8988T (cell line): Measurements from ENCODE around the gene ITPRIPL2.

Experiments
- DNase-seq: peaks from one replicate; pipeline ENCODE4 v3.0.0; 2011

The ITPRIPL2 gene

DNA sequence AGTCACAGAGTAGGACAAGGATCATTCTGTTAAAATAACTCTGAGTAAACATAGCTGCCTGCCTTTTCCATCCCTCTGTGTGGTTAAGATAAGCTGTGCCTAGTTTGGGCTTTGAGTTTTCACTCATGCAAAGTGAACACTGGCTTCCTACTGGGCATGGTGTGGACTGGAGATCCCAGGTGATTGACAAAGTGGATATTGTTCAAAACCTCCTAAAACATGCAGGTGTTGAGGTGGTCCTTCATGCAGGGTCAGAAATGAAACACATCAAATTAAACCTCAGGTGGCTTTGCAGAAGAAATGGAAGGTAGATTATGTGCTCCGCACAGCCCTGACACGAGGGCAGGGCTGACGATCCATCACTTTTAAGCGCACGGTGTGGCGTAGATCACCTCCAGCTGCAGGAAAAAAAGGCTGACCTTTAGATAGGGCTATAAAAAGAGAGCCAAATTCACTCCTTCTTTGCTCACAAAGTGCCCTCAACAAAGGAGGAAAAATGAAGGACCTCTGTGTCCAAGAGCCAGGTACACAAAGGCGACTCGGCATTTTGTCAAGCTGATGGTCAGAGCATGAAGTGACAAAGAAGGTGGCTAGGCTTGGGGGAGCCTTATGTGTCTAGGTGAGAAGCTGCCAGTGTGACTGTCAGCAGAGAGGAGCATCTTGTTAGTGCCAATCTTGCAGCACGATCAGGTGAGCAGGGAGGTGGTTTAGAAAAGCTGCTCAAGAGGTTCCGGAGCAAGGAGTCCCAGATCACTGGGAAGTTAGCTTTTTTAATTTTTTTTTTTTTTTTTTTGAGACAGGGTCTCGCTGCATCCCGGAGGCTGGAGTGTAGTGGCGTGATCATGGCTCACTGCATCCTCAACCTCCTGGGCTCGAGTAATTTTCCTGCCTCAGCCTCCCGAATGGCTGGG, 19.9 kb upstream of the ITPRIPL2 start:
- DNase-seq: no peak

DNA sequence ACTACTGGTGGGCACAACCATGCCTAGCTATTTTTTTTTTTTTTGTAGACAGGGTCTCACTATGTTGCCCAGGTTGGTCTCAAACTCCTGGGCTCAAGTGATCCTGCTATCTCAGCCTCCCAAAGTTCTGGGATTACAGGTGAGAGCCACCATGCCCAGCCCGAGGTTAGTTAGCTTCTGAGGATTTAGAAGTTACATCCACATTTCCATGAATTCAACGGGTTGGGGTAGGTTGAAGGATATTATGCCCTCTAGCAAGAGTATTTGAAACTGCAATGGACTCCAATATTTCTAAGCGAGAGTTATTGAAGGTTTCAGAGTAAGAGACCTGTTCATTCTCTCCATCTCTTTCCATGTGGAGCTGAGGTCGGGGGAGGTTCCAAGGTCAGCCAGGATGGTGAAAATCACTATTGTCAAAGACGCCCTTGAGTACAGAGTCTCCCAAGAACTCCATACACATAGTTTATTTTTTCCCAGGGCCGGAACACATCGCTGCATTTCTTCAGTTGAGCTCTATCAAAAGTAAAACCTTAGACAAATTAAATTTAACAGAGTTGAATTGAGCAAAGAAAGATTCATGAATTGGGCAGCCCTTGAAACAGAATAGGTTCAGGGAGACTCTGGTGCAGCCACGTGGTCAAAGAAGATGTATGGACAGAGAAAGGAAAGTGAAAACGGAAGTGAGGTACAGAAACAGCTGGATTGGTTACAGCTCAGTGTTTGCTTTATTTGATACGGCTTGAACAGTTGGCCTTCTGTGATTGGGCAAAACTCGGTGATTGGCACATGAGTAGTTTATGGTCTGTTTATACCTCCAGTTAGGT, 19.0 kb upstream of the ITPRIPL2 start:
- DNase-seq: no peak

DNA sequence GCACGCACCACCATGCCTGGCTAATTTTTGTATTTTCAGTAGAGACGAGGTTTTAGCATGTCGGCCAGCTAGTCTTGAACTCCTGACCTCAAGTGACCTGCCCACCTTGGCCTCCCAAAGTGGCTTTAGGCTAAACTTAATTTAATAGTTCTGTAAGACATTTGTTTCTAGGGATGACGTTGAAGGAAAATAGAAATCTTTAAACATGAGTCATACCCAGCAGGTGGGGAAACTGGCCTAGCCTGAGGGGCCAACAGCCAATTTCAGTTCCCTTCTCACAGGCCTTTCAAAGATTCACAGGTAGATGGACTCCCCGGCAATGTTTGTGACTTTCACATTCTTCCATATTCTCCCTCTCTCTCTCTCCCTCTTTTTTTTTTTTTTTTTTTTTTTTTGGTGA, 18.1 kb upstream of the ITPRIPL2 start:
- DNase-seq: no peak

DNA sequence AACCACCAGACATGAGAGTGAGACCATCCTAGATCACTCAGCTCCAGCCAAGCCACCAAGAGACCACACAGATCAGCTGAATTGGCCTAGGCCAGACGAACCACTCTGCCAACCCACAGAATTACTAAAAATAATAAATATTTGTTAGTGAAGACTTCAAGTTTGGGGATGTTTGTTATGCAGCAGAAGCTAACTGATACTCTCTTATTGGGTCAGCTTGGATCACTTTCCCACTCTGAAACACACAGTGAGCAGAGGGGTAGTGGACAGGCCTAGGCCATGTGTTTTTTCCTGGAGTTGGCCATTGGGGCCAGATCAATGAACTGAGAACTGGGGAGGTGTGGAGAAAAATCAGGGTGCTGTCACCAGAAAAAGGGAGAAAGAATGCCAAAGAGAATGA, 15.6 kb upstream of the ITPRIPL2 start:
- no peak for DNase-seq

DNA sequence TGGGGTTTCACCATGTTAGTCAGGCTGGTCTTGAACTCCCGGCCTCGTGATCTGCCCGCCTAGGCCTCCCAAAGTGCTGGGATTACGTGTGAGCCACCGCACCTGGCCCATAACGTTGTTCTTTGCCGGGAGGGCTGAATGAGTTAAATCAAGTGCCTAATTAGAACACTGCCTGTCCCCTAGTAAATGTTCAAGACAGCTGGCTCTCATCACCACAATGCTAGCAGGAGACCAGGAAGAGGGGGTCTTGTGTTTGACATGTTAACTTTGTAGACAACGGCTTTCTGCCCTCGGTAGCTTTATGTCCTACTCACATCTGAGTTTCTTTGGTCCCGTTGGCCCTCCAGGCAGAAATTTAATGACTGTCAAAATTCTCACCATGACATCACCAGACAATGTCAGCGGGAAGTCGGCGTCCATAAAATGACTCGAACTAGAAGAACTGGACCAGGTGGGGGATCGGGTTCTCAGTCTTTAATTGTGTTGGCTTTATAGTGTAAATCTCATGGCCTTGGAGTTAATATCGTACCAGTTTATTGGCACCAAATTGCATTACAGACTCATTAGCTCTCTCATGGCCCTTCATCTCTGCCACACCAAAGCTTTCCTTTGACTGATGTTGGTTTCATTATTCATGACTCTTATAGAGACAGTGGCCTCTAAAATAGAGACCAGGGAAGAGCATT, 11.4 kb upstream of the ITPRIPL2 start:
- DNase-seq: no peak

DNA sequence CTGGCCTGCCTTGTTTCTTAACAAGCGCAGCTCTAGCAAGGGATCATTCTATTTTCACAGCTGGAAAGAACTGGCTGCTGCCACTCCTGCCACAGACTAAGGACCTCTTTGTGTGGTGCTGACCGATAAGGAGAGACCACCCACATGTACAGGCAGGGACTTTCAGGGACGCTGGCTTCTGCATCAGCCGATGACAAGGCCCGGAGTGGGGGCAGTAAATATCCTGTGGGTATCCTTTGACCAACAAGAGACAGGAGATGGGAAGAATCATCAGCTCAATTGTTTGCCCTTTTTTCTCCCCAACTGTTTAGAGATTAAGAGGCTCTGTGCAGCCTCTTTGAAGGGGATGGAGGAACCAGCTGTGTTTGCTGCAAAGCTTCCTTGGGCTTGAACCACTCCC, 9.2 kb upstream of the ITPRIPL2 start:
- no peak for DNase-seq

DNA sequence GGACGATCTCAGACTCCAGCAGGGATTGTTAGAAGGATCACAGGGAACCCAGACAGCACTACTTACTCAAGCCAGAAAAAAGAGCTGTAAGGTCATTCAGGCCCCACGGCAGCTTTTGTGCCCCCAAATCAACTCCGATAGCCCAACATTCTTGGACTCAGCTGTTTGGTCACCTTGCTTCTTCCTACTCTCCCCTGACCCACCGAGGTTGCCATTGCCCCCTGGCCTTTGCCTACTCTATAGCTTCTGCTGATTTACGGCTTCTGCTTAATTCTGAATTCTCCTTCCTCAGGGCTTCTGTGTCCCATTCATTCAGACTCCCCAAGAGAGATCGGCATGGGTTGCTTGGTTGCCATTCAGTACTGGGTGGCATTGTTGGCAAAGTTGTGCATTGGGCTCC, 8.6 kb upstream of the ITPRIPL2 start:
- DNase-seq: no peak

DNA sequence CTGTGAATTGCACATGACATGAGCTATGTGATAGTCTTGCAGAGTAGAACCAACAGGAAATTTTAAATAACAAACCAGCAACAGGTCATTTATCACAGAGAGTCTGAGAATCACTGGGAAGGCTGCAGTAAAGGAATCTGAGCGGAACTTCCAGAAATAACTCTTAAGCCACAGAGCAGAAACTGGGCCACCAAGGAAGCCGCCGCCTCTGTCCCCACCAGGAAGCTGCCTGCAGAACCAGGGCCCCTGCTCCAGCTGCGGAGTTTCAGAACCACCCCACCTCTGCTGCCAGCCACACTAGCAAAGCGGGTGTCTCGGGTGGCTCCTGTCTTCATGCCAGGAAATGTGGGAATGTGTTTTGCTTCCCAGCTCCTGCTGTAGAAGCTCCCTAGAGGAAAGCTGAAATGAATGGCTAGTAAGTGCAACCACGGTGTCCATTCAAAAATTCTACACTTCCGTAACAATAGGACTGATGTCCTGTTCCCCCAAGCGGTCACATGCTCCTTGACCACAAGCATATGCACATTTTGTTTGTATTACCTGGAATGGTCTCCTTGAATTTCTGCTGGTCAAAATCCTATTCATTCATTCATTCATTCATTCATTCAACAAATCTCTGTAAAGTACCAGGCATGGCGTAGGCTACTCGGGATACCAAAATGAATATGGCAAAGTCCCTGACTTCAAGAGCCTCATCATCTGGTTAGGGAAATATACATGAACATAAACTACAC, 7.7 kb upstream of the ITPRIPL2 start:
- no peak for DNase-seq

DNA sequence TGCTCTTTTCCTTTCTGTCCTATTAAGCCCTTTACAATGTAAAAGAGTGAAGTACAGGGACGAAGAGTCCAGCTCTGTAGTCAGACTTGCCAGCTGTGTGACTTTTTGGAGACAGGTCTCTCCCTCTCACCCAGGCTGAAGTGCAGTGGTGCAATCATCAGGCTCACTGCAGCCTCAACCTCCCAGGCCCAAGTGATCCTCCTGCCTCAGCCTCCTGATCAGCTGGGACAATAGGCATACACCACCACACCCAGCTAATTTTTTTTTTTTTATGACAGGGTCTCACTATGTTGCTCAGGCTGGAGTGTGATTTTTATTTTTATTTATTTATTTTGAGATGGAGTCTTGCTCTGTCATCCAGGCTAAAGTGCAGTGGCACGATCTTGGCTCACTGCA, 7.1 kb upstream of the ITPRIPL2 start:
- DNase-seq: no peak

DNA sequence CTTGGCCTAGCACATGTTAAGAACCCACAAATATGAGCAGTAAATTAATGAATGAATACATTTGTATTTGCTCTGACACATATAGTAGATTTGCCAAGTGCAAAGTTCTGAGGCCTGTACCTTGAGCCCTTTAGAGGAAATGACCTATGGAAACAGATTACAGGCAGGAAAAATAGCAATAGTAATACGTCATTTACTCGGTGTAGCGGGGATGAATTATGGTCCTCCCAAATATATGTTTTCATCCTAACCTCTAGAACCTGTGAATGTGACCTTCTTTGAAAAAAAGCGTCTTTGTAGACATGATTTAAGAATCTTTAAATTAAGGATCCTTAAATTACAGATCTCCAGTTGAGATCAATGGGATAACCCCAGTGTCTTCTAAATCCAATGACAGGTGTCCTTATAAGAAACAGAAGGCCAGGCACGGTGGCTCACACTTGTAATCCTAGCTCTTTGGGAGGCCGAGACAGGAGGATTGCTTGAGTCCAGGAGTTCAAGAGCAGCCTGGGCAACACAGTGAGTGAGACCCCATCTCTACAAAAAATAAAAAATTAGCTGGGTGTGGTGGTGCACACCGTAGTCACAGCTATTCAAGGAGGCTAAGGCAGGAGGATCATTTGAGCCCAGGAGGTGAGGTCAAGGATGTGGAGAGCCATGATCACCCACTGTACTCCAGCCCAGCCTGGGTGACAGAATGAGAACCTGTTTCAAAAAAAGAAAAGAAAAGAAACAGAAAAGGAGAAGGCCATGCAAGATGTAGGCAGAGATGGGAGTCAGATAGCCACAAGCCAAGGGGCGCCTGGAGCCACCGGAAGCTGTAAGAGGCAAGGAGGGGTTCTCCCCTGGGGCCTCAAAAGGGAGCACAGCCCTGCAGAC, 5.1 kb upstream of the ITPRIPL2 start:
- no peak for DNase-seq

DNA sequence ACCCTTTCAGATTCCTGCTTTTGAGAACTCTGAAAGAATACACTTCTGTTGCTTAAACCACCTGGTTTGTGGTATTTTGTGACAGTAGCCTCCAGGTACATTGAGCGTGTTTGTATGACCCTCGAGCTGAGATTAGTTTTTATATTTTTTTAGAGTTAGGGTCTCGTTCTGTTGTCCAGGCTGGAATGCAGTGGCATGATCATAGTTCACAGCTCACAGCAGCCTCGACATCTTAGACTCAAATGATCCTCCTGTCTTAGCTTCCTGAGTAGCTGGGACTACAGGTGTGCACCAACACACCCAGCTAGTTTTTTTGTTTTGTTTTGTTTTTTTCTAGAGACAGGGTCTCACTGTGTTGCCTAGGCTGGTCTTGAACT, 4.5 kb upstream of the ITPRIPL2 start:
- no peak for DNase-seq

DNA sequence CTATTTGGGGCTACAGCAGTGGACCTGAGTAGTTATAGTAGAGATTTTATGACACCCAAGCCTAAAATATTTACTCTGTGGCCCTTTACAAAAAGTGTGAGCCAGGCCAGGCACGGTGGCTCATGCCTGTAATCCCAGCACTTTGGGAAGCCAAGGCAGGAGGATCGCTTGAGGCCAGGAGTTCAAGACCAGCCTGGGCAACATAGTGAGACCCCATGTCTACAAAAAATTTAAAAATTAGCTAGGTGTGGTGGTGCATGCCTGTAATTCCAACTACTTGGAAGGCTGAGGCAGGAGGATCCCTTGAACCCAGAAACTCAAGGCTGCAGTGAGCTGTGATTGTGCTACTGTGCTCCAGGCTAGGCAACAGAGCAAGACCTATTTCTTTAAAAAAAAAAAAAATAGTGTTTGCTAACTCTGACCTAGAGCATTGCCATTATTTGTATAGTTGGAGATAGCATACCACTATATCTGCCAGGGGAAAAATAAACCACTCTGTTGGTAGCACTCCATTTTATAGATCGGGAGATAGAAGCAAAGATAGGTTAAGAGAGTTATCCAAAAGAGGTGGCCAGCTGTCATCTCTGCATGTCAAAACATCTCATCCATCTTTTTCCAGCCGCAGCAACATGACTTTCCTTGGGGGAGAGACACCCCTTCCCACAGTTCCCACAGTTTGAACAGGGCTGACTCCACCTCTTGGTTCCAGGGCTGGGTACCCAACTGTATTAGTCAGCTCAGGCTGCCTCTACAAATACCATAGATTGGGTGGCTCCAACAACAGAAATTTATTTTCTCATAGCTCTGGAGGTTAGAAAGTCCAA, 3.0 kb upstream of the ITPRIPL2 start:
- no peak for DNase-seq

DNA sequence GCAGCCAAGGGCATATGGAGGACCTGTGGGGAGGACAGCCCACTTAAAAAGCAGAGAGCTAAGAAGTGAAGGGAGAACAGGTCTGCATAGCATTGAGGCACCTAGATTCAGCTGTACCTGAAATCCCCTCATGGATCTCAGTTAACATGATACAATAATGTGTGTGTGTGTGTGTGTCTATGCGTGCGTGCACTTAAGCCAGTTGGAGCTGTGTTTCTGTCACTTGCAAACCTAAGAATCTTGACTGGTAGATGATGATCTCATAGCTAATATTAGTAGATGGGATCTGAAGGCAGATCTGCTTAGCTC, 1.7 kb upstream of the ITPRIPL2 start:
- no peak for DNase-seq

DNA sequence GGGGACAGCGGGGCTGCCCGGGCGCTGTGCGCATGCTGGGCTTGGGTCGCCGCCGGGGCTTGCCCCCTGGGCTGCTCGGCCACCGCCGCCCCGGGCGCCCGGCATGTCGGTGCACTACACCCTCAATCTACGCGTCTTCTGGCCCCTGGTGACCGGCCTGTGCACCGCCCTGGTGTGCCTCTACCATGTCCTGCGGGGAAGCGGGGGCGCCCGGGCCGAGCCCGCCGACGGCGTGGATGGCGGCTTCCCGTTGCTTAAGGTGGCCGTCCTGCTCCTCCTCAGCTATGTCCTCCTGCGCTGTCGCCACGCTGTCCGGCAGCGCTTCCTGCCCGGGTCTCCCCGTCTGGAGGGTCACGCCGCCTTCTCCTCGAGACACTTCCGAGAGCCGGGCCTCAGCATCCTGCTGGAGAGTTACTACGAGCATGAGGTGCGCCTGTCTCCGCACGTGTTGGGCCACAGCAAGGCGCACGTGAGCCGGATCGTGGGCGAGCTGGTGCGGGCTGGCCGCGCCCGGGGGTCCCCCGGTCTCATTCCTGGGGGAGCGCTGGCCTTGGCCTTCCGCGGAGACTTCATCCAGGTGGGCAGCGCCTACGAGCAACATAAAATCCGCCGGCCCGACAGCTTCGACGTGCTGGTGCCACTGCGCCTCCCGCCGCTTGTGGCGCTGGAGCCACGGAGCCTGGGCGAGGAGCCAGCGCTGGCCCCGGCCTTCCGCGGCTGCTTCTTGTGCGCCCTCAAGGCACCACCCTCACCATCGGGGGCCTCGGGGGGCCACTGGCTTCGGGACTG, 789 bp downstream of the ITPRIPL2 start:
- peak; percentile 49 for DNase-seq

DNA sequence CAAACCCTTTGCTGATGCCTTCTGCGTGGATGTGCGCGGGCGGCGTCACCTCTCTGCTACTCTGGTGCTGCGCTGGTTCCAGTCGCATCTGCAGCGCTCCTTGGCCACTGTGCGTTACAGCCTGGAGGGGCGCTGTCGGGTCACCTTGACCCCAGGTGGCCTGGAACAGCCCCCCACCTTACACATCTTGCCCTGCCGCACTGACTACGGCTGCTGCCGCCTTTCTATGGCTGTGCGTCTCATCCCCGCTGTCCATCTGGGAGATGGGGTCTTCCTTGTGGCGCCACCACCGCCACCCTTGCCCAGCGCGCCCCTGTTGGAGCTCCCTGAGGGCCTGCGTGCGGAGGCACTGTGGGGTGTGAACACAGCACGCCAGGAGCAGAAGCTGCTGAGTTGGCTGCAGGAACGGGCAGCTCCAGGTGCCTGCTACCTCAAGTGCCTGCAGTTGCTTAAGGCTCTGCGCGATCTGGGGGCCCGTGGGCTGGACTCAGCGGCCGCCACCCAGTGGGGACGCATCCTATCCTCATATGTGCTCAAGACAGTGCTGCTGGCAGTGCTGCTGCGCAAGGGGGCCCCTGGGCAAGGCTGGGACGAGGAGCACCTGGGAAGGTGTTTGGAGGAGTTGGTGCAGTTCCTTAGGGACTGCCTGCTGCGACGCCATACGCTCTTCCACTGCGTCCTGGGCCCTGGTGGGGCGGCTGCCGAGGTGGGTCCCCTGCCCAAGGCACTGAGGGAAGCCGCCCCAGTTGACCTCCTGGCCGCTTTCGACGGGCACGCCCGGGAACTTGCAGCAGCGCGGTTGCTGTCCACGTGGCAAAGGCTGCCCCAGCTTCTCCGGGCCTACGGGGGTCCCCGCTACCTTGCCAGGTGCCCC, 1.6 kb downstream of the ITPRIPL2 start:
- DNase-seq: peak; percentile 46

DNA sequence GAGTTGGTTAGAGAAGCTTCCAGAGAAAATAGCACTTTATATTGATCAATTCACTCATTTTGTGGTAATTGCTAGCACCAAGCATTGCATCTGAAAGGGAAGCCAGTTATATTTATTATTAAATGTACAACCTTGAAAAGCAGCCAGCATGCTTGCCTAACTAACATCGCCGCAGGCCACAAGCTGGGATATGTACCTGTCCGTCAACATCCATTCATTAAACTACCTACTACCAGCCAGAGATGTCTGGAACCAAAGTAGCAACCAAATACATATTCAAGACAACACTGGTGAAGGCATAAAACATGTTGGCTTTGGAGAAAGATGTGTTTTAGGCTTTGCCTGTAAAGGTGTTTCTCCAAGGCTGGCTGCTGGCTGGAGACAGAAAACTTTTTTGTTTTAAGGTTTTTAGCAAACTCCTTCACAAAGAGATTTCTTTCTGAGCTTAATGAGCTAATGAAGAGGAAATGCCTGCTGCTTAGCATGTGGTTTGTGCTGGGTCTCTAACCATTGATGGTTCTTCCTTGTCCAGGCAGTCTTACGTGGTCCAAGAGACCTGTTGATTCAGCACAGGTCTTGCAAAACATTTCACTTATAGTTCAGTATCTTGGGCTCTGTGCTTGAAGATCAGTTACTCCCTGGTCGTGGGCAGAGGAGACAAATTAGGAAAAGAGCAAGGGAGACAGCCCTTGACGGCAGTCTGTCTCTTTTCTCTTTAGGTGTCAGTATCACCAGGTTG, 3.1 kb downstream of the ITPRIPL2 start:
- DNase-seq: no peak

DNA sequence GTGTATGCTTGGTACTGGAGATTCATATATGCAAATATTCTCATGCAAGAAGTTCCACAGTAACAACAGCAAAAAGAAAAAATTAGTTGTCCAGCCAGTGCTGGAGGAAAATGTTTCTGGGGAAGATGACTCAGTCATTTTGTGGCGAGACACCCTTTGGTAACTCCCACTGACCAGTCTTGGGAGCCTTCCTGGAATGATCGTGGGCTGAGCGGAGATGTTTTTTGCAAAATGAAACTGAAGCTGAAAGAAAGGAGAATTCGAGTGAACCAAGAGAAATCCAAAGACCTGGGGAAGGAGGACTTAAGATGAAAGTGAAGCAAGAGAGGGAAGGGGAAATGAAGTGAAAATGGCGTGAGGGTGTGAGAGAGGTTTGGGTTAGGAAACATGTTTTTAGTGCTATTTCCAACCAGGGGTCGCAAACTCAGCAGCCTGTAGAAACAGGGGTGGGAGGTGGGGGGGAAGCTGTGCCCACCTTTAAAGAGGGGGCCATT, 5.2 kb downstream of the ITPRIPL2 start:
- no peak for DNase-seq

DNA sequence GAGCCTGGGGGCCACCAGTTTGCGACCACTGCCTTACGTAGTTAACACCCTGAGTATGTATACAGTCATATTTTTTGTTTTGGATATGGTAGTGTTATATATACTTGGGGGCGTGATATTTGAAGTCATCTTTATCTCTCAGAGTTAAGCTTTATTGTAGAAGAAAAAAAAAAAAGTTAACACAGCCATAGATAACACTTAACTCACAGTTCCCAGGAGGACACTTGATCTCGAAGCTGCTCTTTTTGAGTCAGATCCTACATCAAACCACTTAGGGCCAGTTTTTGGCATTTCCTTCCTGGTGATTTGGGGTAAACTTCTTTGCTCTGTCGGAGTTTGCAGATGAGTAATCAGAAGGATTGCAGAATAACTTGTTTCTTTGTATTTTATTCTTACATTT, 5.8 kb downstream of the ITPRIPL2 start:
- no peak for DNase-seq
